Stimulated activated CD4-positive, alpha-beta T cell treated with anti-CD3 and anti-CD28 coated beads, Interleukin-12 subunit alpha, Interleukin-12 subunit beta, amount 100 ng/mL, for 4 hours (primary cell): ENCODE measurements around the gene ERCC3.
"Not testable (repeated sequence)": the region's sequence is repeated elsewhere in the genome, so short reads cannot be mapped to it uniquely, and the experiment has no call there.

ENCODE experiments used
- DNase-seq: peaks from one replicate; pipeline ENCODE4 v3.0.0-alpha.2; 2020

Gene ERCC3

DNA sequence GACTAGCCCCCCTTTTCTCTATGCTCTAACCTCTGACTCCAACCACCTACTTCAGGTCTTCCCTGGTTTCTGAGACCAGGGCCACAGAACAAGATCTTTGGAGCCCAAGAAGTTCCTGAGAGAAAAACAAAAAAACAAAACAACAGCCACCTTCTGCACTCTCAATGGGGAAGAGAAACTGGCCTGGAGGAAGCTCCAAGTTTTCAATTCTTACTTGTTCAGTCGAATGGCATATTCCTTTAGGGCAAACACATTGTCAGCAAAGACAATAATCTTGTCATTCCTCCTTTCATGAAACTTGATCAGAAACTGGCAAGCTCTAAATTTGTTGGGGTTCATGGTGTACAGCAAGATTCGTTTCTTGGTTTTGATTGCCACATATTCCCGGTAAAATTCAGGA, 15.0 kb downstream of the ERCC3 start:
- no peak for DNase-seq

DNA sequence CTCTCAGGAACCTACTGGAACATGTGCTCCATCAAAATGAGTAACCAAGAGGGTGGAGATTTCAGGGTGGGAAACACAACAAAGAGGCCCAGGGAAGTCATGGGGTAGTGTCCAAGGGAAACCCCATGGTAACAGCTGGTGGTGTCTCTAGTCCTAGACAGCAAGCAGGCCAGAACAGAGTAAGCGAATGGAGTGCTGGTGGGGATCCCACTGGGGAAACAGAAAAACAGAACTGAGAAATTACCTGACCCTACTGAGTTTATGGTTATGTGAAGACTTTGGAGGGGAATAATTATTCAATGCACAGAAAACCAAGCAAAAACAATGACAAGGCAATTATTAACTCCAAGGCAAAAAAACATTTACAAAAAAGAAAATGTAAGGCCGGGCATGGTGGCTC, 16.9 kb downstream of the ERCC3 start:
- DNase-seq: no peak

DNA sequence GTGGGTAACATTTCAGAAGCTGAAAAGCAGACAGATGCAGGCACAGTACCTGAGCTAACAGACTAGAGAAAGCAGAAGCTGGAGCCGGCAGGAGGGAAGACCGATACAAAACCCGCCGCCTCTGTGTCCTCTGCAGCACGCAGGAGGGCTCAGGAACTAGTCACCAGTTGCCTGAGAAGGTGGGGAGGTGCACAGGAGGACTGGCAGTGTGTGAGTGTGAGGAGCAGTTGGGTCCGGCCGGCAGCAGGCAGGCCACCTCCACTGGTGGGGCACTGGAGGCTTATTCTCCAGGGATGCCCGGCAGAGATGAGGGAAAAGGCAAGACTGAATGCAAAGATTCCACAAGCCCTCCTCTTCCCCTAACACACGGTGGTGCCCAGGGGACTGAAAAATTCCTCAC, 18.2 kb downstream of the ERCC3 start:
- DNase-seq: no peak

DNA sequence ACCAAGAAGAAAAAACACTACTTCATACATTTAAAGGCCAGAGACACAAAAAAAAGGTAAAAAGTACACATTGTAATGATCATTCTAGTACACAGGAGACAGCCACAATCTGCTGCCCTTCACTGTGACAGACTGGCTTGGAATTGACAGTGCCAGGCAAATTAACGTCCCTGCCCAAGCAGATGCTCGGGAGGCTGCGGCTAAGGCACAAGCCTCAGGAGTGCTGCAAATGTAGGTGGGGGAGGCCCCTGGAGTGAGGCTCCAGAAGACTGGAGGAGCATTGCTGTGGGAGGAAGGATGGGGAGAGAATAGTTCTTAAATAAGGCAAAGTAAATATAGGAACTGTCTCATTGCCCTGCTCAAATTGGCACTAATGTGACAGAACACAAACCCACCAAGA, 18.6 kb downstream of the ERCC3 start:
- DNase-seq: no peak

DNA sequence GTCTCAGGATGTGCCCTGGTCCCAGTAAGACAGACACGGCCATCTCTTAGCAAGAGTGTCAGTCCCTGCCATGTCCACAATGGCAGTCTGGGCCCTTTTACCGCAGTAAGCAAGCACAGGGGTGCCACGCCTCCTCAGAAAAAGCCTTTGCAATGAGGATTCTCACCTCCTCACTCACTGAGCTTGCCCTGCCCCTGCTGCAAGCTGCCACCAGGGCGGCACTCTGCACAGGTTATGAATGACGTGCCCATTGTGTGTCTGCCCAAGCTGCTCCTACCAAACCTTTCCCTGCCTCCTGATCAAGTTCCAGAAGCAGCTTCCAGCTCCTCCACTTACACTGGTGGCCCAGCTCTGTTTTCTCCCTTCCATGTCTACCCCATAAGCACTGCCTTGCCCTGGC, 23.3 kb downstream of the ERCC3 start:
- no peak for DNase-seq

DNA sequence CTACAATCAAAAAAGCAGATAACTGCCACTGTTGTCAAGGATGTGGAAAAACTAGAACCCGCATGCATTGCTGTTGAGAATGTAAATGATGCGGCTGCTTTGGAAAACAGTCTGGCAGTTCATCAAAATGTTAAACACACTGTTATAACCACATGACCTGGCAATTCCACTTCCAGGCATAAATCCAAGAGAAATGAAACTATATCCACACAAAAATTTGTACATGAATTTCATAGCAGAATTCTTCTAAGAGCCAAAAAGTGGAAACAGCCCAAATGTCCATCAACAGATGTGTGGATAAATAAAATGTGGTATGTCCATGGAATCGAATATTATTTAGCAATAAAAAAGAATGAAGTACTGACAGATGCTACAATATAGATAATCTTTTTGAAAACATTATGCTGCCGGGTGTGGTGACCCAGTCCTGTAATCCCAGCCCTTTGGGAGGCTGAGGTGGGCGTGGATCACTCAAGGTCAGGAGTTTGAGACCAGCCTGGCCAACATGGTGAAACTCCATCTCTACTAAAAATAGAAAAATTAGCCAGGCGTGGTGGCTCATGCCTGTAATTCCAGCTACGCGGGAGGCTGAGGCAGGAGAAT, 32.0 kb downstream of the ERCC3 start:
- no peak for DNase-seq

DNA sequence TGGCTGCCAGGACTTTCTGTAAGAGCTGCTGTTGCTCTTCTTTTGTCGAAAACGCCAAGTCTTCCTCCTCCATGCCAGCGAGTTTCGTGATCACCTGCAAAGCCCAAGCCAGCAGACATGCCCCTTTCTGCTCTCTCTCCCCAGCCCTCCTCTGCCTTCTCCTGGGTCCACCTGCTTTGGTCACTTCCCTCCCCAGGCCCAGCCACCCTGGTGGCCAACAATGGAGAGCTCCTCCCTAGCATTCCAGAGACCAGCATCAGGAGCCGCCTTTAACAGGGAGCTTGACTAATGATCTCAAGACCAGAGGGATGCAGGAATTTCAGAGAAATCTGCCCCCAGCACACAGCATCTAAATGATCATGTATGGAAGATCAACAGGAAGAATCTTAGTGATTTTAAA, 34.6 kb downstream of the ERCC3 start:
- DNase-seq: no peak

DNA sequence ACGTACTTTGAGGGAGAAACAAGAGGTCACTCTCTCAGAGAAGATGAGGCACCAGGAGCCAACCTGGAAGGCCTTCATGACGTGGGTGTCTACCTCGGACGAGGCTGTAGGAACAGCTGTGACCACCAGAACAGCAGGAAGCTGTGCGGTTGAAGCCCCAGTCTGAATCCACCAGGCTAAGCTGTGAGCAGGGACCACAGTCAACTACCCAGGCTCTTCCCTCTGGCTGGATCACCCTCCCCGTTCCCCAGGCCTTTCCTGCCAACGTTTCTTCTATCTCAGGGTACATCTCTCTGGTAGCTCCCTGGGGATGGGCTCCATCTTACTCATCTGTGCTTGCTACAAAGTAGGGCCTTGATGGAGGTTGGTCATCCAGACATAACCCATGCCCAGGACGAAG, 37.1 kb downstream of the ERCC3 start:
- DNase-seq: no peak

DNA sequence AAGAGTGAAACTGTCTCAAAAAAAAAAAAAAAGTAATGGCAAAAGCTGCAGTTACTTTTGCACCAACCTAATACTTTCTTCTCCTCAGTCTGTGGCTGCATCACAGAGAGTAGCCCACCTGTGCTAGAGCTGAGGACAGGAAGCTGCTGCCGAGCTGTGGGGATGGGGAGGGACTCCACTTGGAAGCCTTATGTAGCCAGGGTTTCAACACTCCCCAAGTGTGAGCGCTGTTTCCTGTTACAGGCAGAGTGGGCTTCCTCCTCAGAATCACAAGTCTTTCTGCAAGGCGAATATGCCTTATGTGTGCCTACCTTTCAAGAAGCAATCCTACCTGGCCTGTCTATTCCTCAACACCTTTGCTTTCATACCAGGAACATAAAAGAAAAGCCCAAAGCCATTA, 37.6 kb downstream of the ERCC3 start:
- DNase-seq: no peak

DNA sequence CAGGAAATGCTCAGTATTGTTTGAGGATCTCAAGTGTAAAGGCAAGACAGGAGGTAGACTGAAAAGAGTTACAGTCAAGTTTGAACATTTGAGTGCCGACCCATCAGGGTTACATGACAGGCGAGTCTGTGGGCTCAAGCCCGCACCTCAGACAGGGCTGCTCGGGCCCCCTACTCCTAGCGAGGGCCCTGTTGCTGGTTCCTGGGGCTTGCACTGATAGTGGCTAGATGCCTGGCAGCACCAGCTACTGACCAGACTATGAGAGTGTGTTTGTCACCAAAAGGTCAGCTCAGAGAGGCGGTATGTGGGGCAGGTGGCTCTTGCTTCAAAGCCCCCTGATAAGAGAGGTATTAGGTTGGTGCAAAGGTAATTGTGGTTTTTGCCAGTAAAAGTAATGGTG, 38.2 kb downstream of the ERCC3 start:
- no peak for DNase-seq

DNA sequence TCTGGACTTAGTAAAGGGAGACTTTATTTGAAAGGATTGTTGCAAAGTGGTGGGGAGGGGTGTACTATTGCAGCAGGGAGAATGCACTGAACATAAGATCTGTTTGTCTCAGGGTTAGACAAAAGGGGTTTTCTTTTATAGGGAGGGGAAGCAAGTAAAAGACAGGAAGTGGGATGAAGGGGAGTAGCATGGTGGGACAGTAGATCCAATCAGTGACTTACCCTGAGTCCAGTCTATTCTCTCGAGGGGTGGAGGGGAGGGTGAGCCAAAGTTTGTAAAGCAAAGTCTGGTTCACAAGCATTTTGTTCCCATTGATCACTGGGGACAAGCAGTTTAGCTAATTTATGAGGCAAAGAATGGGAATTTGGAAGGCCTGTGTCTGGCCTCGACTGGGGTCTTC, 38.8 kb downstream of the ERCC3 start:
- DNase-seq: no peak

DNA sequence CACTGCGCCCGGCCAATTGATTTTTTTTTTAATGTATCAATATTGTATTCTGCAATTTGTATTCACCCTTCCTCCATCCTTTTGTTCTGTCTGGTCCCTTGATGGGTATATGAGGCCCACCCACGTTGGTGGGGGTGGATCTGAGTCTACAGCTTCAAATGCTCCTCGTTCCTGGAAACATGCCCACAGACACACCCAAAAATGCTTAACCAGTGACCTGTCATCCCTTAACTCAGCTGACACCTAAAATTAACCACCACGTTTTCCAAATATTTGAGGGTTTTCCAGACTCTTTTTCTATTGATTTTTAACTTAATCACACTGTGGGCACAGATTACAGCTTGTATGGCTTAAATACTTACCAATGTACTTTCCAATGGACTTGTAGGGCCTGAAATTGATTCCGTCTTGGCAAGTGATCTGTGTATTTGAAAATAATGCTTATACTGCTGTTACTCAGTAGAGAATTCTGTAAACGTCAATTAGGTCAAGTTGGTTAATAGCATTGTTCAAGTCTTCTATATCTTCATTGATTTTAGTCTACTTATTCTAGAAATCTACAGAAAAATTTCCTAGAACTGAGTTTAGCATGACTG, 39.5 kb downstream of the ERCC3 start:
- DNase-seq: no peak

DNA sequence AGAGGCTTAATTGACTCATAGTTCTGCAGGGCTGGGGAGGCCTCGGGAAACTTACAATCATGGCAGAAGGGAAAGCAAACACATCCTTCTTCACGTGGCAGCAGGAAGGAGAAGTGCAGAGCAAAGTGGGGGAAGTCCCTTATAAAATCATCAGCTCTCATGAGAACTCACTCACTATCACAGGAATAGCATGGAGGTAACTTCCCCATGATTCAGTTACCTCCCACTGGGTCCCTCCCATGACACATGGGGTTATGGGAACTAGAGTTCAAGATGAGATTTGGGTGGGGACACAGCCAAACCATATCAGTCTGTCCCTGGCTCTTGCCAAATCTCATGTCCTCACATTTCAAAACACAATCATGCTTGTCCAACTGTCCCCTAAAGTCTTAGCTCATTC, 52.8 kb downstream of the ERCC3 start:
- not testable (repeated sequence) for DNase-seq

DNA sequence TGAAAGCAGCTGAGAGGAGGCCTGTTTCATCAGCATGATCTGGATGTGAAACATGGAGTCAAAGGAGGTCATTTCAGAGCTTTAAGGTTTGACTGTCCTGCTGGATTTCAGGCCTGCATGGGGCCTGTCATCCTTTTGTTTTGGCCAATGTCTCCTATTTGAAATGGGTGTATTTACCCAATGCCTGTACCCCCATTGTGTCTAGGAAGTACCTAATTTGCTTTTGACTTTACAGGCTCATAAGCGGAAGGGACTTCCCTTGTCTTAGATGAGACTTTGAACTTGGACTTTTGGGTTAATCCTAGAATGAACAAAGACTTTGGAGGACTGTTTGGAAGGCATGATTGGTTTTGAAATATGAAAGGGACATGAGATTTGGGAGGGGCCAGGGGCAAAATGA, 54.5 kb downstream of the ERCC3 start:
- DNase-seq: no peak

DNA sequence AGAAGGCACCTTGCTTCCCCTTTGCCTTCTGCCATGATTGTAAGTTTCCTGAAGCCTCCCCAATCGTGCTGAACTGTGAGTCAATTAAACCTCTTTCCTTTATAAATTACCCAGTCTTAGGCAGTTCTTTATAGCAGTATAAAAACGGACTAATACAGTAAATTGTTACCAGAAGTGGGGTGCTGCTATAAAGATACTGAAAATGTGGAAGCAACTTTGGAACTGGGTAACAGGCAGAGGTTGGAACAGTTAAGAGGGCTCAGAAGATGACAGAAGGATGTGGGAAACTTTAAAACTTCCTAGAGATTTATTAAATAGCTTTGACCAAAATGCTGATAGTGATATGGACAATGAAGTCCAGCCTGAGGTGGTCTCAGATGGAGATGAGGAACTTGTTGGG, 56.2 kb downstream of the ERCC3 start:
- not testable (repeated sequence) for DNase-seq

DNA sequence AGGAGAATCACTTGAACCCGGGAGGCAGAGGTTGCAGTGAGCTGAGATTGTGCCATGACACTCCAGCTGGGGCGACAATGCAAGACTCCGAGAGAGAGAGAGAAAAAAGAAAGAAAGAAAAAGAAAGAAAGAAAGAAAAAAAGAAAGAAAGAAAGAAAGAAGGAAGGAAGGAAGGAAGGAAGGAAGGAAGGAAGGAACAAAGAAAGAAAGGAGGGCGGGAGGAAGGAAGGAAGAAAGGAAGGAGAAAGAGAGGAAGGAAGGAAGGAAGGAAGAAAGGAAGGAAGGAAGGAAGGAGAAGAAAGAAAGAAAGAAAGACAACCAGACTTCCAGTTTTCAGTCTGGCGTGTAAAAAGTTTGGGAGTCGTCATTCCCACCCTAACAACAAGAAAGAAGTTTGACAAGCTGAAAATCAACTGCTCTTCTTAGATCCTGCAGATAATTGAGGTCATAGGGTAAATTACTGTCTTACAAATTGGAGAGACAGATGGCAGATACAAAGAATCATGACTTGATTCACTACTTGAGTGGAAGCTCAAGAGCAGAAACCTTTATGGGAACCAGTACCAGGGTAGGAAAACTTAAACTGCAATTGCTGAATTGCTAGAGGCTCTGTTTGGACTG, 58.8 kb downstream of the ERCC3 start:
- no peak for DNase-seq

DNA sequence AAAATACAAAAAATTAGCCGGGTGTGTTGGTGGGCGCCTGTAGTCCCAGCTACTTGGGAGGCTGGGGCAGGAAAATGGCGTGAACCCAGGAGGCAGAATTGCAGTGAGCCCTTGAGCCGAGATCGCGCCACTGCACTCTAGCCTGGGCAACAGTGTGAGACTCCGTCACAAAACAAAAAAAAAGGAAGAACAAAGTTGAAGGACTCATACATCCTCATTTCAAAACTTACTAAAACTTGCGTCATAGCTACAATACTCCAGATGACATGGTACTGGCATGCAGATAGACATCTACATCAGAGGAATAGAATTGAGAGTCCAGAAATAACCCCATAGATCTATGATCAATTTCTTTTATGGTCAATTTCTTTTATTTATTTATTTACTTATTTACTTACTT, 60.2 kb downstream of the ERCC3 start:
- DNase-seq: no peak

DNA sequence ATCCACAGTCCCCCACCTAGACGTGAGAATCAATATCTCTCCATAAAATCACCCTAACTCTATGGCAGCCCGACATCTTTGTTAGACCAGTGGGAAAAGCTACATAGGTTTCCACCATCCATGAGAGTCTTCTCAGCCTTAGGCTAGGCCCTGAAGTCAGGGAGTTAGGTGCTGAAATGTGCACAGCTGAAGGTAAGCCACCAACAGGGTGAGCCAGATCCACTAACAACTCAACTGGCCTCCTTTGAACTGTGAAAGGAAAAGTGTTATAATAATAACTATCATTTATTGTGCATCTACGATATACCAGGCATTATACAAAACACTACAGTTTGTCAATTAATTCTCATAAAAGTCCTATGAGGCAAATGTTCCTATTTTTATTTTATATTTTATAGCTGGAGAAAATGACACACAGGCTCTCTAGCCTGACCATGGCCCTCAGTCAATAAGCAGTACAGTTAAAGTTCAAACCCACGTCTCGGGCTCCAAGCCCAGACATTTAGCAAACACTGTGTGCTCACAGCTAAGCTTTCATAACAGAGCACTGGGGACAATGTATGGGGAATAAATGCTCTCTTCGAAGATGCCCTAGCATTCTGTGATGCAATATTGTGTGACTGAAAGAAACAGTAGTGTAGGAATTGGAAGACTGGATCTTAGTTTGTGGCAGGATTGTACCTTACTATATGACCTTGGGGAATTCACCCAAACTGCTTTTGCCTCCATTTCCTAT, 62.6 kb downstream of the ERCC3 start:
- no peak for DNase-seq

DNA sequence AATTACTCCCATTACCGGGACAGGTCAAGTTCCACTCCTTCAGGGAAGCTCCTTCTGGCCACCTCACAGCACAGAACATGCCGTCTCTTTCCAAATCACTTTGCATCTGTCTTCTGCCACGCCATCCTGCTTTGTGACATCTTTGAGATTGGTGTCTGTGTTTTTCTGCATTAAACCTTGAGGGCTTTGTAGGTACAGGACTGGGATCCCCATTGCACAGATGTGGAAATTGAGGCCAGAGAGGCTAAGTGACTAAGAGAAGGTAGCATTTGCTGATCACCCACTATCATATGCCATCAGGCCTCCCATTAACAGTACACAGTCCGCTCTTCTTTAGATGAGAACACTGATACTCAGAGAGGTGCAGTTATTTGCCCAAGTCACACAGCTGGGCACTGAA, 64.4 kb downstream of the ERCC3 start:
- DNase-seq: no peak

DNA sequence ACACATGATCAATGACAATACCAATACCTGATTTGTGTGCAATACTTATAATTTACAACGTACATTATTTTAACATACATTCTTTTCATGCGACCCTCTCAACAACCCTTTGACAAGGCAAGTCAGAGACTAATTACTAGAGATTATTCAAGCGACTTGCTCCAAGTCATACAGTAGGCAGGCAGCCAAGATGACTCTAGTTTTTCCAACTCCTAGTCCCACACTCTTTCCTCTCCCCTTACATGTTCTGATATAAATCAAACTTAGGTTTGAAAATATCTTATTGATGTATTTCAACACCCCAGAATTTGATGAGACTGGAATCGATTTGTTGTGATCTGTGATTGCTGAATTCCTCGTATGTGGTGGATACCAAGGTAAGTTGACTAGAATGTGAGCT, 65.8 kb downstream of the ERCC3 start:
- DNase-seq: no peak

DNA sequence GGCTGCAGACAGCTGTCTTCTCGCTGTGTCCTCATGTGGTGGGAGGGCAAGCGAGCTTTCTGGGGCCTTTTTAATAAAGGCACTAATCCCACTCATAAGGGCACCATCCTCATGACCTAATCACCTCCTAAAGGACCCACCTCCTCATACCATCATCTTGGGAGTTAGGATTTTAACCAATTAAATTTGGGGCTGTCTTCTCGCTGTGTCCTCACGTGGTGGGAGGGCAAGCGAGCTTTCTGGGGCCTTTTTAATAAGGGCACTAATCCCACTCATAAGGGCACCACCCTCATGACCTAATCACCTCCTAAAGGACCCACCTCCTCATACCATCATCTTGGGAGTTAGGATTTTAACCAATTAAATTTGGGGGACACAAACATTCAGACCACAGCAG, 66.7 kb downstream of the ERCC3 start:
- DNase-seq: not testable (repeated sequence)

DNA sequence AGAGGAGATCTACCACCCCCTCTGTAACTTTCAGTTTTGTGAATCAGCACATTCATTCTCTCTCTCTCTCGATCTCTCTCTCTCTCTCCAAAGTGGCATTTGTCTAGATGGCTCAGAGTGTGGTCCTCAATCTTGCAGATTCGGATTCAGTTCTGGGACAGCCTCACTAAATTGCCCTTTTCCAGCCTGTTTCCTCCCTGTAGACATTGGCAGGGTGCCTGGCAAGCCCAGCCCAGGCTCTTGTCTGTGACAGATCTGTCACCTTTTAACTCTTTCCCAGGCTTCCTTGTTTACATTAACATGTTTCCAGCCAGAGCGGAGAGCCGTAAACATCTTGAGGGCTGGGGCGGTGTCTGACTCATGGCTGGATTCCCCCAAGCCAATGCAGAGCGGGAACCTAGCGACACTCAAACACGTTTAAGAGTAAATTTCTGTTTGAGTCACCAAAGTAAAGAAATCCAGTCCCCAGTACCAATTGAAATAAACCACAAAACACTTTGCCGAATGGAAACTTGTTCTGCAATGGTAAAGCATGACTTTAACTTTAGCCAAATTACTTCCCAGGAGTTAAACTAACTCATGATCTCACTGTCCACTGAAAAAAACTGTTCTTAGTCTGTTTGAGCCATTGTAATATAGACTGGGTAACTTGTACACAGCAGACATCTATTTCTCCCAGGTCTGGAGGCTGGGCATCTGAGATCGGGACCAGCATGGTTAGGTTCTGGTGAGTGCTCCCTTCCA, 67.3 kb downstream of the ERCC3 start:
- no peak for DNase-seq

DNA sequence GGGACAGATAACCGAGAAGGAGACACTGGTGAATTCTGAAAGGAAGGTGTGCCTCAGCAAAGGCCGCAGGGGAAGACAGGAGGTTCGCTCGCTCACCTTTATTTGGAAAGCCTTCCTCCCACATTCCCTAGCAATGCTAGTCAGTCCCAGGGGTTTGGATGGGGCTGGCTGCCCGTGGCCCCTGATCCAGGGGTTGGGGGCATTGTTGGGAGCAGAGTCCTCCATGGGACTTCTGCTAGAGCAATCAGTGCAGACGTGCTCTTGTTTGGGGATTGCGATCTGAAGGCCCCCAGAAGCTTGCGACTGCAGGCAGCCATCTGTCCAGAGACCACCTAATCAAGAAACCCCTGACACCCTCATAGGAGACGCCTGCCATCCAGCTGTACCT, 67.8 kb downstream of the ERCC3 start:
- DNase-seq: no peak
